Endometrium (tissue), 2 donors: ENCODE data around the gene FZD4.
A peak's percentile ranks its signal among the peaks of the same experiment; 100 is the strongest.
"Not testable (repeated sequence)": the region's sequence is repeated elsewhere in the genome, so short reads cannot be mapped to it uniquely, and the experiment has no call there.

ENCODE experiments used
- FAIRE-seq: peaks from 2 replicates; lab custom pipeline; 2012; peaks lifted over from hg19 to GRCh38; lab: Jason Lieb, UNC
- donor health status: control.
- donor health status: control.

Gene FZD4

DNA sequence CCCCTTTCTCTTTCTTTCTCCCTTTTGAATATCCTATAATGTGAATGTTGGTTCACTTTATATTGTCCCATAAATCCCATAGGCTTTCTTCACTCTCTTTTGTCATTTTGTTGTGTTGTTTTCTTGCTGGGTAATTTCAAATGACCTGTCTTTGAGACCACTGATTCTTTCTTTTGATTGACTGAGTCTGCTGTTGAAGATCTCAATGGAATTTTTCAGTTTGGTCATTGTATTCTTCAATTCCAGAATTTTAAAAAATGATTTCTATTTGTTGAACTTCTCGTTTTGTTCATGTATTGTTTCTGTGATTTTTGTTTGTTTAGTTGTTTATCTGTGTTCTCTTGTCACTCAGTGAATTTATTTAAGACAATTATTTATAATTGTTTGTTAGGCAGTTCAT, 17.5 kb upstream of the FZD4 start:
- FAIRE-seq = no peak

DNA sequence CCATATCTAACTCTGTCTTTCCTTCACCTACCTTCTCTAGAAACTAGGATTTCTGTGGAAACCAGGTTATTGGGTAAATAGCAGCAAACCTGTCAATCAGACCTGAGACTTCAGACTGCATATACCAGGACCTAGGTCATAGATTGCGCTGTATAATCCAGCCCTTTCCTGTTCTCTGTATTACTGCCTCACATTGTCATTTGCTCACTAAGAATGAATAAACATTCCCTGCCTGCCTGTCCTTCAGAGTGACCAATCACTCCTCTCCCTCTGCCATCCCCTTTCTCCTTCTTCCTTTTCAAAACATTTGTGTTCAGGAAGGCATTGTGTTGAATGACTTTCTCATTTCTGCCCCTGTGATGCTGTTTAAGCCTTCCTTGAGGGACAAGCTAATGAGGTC, 14.1 kb upstream of the FZD4 start:
- FAIRE-seq = no peak

DNA sequence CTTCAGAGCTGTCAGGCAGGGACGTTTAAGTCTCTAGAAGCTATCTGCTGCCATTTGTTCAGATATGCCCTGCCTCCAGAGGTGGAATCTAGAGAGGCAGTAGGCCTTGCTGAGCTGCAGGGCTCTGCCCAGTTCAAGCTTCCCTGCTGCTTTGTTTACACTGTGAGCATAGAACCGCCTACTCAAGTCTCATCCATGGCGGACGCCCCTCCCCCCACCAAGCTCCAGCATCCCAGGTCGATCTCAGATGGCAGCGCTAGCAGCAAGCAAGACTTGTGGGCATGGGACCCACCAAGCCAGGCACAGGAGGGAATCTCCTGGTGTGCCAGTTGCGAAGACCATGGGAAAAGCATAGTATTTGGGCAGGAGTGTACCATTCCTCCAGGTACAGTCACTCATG, 12.4 kb upstream of the FZD4 start:
- not testable (repeated sequence) for FAIRE-seq

DNA sequence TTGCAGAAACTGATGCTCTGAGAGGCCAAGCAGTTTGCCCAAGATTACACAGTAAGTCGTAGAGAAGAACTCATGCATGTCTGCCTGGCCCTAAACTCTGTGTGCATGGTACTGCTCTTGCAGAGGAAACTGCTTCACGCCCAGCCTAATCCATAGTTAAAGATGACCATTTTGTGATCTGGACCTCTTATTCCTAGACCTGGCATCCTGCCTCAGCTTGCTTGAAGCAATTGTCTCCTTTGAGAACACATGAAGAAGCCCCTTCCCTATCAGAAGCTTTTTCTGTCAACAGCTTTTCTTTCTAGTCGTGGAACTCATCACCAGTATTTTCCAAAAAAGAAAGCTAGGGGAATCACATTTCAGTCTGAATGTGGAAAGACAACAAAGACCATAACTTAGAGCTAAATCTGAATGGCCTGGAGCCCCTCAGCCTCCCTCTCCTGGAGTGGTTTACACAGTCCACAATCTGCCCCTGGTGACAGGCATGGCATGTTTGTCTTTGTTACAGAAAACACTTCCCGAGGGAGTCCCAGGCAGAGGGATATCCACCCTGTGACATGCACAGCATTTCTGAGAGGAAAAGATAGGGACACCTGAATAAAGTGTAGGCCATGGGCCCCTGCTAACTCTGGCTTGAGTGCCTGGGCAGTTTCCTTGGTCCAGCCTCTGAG, 2.9 kb upstream of the FZD4 start:
- no peak for FAIRE-seq

DNA sequence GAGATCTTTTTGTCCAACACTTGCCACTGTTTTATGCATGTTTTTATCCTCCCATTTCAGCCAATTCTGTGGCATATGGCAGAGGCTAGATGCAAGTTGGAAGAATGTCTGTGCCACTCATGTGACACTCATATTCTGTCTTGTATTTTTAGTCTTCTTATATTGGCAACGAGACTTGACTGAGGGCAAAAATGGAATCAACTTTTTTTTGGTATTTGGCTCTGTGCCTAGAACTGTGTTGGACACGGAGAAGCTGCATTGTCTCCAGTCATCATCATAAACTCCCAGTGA, 1.7 kb upstream of the FZD4 start:
- no peak for FAIRE-seq

DNA sequence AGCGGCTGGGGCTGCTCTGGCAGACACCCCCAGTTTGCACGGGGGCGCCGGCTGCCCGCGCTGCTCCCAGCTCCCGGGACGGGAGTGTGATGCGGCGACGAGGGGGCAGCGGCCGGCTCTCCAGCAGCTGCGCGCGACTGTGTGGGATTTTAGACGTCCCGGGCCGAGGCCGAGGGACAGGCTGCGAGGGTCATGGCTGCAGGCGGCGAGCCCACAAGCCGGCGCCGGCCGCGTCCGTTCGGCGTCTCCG, 159 bp downstream of the FZD4 start:
- no peak for FAIRE-seq

DNA sequence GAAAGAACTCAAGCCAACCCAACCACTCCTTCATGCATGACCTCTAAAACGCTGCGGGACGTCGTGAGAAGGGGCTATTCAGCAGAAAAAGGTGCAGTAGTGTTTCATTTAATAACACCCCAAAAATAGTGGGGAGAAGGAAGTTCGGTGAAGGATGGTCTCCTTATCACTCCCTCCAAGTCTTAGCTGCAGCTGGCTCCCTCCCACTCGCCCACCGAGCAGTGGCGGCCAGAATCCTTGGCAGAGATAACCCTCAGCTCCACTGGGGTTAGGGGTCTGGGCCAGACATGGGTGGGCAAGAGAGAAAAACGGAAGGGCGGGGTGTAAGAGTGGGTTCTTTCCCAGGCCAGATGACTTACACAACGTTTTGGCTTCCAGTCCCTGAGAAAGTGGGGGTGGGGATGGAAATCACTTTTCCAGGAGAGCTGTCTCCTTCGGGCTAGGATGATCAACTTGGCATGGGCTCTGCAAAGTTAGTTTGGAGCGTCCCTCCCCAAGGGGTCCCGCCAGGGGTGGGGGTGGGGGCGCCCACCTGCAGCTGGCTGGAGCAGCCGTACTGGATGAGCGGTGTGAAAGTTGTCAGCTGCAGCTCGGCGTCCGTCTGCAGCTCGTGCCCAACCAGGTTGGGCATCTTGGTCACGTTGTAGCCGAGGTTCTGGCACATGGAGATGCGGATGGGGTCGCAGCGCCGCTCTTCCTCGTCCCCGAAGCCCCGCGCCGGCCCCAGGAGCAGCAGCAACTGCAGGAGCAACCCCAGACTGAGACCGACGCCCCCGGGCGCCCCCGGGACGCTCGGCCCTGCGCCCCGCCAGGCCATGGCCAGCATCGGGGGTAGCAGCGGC, 705 bp downstream of the FZD4 start:
- FAIRE-seq = no peak

DNA sequence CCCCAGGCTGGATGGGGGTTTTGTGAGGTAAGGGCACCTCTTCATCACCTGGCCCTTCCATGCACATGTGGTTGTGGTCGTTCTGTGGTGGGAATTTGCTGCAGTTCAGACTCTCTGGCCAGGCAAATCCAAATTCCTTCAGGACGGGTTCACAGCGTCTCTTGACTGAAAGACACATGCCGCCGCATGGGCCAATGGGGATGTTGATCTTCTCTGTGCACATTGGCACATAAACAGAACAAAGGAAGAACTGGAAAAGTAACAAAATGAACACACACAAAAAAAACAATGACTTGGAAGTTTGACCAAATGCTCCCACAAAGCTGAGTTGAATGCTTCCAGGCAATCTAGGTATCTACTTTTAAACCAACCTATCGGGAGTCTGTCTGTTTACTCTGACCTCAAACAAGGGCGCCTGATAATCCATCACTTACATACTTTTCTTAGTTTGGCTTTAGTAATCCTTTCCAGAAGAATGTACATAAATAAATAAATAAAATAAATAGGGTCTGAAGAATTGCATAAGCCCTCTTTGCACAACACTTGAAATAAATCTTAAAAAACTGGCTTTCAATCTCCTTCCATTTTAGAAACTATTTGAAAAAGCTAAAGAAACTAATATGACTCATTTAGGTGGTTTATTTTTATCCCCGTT, 2.8 kb downstream of the FZD4 start:
- no peak for FAIRE-seq

DNA sequence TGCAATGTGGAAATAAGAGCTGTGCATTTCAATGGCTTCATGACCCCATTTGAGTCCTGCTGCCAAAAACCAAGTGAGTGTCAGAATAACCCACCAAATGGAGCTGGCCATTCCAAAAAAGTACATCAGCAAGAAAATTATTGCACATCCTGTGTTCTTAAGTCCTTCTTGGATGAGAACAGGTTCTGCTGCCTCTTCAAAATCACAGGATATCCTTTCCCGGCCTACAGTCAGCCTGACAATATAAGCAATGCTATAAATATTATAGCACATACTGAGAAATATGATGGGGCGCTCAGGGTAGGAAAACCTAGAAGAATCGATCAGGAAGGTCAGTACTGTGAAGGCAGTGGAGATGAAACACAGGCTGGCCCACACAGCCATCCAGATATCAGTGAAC, 3.5 kb downstream of the FZD4 start:
- no peak for FAIRE-seq

DNA sequence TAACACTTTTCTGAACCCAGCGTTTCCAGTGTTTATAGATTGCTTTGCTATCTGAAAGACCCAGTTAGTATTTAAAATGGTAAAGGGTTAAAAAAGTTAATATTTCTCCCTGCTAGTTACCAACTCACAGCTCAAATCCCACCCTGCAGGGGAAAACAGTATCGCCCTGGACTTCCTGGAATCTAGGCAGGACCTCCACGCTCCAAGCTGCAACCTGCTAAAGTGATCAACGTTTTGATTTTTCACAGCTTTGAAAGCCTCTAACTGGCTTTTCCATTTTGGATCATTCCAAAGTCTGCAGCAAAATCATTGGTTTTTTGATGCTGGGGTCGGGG, 4.6 kb downstream of the FZD4 start:
- no peak for FAIRE-seq

DNA sequence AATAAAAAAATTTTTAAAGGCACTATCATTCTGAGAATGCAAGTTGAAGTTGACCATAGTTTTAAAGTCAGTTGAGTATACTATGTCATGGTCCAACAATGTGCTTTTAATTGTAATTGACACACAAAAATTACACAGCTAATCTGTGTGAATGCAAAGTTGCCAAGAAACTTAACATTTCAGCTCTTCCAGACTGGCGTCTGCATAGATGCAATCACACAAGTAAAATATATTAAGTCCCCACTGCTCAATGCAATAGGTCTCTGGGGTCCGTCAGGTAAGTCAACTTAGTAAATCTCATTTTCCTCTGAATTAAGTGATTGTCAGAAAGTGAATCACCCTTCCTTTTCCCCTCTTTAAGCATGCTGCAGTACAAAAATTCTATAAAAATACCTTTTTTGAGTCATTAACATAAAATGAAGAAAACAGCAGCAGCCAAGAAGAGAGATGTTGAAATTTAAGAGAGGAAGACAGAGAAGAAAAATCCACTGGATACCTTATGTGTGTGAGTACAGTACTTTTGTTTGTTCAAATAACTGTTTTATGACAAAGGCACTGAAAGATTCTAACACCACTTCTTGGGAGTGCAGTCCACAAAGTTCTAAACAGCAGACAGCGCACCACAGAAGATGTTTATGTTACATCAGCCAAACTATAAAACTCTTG, 5.1 kb downstream of the FZD4 start:
- FAIRE-seq = no peak

DNA sequence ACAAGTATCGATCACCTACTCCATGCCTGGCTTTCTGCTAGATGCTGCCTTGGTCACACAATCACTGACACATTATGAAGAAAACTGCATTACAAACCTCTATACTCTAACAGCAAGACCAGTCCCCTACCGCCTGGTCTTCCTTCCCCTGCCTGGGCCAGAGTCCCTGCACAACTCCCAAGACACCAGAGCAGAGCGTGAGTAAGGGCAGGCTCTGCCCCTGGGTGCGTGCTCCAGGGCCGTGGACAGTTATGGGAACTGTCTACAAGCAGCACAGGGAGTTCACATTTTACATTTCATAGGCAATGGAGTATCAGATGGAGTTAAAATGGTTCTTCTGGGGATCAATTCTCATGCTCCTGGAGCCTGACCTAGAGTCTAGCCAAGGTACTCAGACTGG, 6.5 kb downstream of the FZD4 start:
- no peak for FAIRE-seq

DNA sequence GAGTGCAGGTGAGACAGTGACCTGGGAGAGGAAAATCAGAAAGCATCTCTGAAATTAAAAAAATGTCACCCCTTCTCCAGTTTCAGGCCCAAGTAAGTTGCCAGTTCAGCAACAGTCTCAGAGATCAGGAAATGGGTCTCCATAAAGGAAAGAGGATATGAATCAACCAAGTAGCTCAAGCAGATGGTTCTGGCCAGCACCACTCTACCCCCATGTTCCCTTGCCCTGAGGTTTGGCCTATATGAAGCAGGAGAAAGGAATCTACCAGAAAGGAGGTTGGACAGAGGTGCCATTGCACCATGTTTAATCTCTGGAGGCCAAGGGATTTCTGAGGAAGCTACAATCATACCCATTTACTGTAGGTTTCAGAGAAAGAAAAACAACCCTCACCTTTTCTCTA, 7.7 kb downstream of the FZD4 start:
- FAIRE-seq = no peak

DNA sequence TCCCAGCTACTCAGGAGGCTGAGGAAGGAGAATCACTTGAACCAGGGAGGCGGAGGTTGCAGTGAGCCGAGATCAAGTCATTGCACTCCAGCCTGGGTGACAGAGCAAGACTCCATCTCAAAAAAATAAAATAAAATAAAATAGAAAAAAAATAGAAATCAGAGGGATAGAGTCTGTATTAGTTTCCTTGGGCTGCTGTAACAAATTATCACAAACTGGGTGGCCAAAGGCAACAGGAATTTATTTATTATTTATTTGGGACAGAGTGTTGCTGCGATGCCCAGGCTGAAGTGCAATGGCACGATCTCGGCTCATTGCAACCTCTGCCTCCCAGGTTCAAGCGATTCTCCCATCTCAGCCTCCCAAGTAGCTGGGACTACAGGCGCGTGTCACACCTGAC, 11.7 kb downstream of the FZD4 start:
- not testable (repeated sequence) for FAIRE-seq

DNA sequence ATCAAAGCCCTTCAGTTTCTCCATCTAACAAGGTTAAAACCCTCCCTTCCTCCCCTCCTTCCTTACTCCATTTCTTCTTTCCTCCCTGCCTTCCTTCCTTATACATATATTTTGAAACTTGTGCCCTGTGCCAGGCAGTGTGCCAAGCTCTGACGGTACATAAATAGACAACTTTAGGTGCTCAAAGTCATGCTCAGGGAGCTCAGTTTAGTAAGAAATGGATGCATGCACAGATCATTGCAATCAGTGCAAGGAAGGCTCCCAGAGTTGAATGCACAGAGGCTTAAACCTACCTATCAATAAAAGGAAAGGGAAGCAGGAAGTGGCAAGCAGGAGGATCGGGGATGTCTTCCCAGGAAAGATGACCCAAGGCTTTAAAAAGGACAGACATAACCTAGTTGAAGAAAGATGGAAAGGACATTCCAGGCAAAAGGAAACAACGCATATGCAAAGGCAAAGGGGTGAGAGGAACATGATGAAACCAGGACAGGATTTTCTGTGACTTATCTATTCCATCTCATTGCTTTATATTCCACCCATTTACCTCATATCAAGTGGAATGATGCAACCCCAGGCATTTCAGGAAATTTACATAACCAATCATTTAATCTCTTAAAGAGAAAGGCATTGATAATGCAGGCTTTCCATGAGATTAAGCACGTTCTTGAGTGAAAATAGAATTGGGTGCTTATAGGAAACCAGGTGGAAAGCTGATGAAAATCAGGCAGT, 13.2 kb downstream of the FZD4 start:
- FAIRE-seq = no peak

DNA sequence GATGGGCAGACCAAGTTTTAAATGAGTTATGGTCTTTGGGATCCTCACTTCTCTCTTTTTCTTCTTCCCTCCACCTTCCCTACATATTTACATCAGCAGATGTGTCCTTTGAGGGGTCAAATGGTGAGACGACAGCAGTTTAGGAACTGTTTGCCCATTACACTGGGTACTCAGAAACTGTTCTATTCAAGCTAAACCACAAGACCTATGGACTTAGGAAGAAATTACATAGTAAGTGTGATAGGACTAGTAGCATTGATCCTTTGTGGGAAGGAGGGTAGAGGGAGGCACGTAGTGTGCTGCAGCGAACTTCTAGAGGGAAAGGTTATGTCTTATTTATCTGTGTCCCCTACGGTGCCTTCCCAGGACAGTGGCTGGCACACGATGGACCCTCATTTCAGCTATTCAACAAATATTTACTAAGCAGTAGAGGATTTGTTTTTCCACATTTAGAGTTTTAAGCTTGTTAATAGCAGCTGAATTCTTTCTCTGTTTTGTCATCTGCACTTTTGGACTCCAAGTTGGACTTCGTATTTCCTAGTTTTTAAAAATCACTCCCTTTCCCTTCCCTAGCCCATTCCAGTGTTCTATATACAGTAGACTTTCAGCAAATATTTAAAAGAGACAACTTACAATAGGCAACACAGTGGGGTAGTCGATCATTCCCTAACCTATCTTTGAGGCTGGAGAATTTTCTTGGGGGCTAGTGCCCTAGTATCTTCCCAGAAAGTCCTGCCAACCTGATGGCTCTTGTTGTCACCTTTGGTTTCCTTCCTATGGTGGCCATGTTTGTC, 13.9 kb downstream of the FZD4 start:
- no peak for FAIRE-seq

DNA sequence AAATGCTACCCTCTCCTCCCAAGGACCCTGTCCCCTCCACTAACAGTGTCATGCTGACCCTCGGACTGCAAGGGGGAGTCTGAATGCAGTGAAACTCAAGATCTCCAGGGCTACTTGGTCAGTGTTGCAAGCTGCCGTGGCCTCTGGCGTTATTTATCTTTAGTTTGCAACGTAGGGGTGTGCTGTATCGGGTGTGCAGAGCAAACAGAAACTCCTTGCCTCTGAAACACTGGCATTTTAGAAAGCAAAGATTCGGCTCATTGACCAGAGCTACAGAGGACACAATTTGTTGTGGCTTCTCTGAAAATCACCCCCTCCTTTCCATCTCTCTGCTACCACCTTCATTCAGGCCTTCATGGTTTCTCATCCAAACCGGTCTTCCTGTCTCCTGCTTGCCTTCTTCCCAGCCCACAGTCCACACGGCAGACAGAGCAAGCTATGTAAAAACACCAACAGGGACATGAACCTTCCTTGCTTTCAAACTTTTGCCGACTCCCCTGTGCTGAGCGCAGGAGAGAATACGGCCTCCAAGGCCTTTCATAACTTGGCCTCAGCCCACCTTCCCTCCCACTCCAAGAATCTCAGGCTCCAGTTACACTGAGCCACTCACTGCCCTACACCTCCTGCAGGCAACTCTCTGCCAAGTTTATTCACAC, 14.9 kb downstream of the FZD4 start:
- FAIRE-seq = no peak

DNA sequence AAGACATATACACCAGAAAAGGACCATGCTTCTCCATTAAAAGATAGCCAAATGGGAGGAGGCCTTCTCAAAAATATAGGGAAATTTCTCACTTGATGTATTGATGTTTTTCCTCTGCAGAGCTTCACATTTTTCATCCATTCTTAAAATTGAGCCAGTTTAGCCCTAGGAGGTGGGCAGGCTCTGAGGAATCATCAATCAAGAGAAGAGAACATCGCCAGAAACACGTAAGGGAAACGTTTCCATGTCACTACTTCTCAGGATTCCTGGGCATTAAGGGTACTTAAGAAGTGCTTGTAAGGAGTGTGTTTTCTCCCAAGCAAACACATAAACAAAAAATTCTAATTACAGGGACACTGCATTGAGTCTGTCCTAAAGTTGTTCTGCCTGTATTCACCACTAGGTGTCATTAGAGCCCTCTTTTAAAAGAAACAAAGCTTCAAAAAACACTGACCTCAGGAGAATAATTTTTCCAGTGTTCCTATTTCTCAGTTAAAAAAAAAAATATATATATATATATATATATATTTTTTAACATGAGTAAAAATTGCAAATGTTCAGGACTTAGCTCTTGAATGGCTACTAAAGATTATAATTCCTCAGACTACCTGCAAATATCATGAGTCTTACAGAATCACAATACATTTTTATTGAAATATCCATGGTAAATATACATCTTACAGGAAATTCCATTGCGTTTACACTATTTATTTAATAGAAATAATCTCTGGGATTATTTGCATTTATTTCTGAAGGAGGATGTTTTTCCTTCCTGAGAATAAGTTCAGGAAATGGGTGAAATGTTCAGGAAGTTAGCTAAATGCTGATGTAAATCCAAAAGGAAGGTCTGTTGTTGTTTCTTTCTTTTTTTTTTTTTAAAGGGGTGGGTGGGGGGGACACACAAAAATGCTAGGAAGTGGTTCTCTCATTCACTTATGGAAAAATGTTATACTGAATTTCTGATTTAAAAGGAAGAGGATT, 16.0 kb downstream of the FZD4 start:
- peak; percentile 67 for FAIRE-seq

DNA sequence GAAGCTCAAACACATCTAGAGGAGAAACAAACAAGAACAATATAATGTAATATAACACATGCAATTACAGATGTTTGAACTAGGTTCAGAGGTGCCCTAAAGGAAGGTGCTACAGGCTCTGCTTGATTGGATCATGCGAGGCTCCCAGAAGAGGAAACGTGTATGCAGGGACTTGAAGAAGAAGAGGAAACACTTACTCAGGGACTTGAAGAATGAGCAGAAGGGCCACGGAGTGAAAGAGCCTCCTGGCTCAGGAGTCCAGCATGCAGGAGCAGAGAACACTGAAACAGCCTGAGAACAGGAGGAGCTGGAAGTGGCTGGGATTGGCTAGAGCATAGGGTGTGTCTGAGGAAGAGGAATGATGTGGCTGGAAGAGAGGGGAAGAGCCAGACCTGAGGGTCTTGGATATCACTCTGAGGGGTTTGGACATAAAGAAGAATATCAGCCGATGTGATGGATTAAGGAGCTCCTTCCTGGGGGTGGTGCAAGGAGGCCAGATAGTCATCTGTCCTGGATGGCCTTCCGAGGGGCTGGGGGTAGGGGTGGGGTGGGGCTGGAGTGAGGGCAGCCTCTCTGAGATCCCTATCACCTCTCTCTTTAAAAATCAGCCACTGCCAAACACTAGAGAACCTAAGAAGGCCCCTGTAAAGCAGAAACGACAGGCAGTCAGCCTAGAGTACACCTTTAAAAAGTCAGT, 16.8 kb downstream of the FZD4 start:
- no peak for FAIRE-seq
